GM04503 (cell line): Measurements from ENCODE around the gene REV3L.
"Not testable (repeated sequence)": the region's sequence is repeated elsewhere in the genome, so short reads cannot be mapped to it uniquely, and the experiment has no call there.

Experiments
- DNase-seq: peaks from one replicate; pipeline ENCODE4 v3.0.0-alpha.2; 2012; ENCODE audit warnings: low read depth

The REV3L gene

DNA sequence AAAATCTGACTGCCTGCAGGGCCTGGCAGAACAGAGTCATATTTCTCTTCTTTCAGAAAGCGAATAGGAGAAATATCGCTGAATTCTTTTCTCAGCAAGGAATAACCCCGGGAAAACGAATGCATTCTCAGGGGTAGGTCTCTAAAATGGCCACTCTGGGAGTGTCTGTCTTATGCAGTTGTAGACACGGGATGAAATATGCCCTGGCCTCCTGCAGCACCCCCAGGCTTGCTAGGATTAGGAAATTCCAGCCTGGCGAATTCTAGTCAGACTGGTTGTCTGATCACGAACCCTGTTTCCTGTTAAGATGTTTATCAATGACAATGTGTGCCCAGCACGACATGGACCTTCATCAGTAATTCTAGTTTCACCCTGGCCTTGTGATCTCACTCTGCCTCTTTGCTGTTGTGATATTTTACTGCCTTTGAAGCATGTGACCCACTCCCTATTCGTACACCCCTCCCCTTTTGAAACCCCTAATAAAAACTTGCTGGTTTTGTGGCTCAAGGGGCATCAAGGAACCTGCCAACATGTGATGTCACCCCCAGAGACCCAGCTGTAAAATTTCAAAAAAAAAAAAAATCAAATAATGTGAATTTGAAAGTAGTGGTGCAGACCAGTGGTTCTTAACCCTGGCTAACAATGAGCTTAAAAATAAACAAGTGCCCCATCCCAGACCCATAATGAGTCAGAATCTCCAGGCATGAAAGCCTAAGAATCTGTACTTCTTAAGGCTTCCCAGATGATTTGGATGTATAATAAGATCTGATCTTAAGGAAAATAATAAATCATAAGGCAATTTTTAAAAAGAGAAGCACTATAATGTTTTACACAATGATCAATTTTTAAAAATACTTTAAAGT is 181.8 kb downstream of the REV3L start:
- DNase-seq, result not testable (repeated sequence)

- DNase-seq, result no peak
Measured at GRCh38 chr6:111297776-111298175, 185.2 kb downstream of the REV3L start.

GRCh38 chr6:111294374-111294967 is 188.5 kb downstream of the REV3L start:
- DNase-seq, result no peak

DNA sequence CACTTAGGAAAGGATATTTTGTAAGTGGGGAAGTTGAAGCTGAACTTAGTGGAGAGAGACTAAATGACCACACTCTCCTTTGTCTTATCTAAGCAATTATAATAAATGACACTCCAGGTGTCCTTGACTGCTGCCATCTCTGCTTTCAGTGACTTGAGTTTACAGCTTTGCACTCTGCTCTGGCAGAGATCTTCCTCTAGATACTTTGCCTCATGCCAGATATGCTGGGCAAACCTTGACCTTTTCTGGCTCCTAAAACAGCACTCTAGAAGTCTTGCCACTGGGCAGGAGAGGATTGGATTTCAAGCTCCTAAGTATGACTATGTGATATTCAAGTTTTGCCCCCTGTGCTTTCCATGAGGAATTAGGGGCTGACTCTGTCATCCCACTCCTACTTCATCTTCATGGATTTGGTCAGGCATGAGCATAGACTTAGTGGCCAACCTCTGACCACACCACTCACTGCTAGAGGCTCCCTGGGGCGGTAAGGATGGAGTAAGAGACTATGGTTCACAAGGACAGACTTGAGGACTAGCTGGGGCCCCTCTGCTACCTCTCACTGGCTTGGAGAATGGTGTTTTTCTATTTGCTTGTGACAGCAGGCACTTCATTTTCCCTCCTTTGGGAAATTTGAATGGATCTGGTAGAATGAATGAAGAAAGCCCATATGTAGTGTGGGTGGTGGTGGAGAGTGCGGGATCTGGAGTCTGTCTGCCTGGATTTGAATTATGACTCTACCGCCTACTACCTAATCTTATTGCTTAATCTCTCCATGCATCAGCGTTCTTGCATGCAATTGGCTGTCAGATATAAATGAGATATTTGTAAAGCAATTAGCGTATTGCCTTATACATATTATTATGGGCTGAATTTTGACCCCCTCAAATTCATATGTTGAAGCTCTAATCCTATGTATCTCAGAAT is 191.4 kb downstream of the REV3L start:
- DNase-seq, result no peak

- not testable (repeated sequence) for DNase-seq
Measured at GRCh38 chr6:111290689-111291335, 192.2 kb downstream of the REV3L start.

- DNase-seq, result not testable (repeated sequence)
Measured at GRCh38 chr6:111284356-111284755, 198.7 kb downstream of the REV3L start.

DNA sequence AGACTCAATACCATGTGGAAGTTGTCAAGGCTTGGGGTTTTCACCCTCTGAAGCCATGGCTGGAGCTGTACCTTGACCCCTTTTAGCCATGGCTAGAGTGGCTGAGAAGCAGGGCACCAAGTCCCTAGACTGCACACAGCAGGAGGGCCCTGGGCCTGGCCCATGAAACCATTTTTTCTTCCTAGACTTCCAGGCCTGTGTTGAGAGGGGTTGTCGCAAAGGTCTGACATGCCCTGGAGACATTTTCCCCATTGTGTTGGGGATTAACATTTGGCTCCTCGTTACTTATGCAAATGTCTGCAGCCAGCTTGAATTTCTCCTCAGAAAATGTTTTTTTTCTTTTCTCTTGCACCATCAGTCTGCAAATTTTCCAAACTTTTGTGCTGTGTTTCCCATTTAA is 199.3 kb downstream of the REV3L start:
- no peak for DNase-seq

DNA sequence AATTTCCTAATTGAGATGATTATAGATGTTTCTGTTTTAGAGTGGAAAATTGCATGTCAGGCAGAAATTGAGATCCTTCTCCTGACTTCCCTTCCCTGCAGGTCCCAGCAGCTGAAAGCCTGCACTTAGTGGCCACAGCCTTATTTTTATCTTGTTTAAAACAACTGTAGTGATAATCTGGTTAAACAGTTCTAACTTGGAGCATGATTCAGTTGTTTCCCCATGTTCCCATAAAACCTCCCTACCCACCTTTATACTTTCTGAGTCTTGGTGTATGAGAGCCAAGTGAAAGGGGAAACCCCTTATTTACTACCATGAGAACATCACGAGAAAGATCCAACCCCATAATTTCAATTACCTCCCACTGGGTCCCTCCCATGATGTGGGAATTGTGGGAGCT is 200.5 kb downstream of the REV3L start:
- DNase-seq, result no peak

DNA sequence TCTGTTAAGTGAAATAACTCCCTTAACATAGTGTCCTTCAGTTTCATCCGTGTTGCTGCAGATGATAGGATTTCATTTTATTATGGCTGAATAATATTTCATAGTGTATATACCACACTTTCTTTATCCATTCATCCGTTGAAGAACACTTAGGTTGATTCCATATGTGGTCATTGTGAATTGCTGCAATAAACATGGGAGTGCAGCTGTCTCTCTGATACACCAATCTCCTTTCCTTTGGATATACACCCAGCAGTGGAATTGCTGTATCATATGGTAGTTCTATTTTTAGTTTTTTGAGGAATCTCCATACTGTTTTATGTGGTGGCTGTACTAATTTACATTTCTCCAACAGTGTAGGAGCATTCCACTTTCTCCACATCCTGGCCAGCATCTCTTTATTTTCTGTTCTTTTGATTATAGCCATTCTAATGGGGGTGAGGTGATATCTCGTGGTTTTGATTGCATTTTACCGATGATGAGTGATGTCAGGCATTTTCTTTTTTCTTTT is 202.5 kb downstream of the REV3L start:
- no peak for DNase-seq

- DNase-seq, result no peak
Measured at GRCh38 chr6:111278731-111279130, 204.3 kb downstream of the REV3L start.

DNA sequence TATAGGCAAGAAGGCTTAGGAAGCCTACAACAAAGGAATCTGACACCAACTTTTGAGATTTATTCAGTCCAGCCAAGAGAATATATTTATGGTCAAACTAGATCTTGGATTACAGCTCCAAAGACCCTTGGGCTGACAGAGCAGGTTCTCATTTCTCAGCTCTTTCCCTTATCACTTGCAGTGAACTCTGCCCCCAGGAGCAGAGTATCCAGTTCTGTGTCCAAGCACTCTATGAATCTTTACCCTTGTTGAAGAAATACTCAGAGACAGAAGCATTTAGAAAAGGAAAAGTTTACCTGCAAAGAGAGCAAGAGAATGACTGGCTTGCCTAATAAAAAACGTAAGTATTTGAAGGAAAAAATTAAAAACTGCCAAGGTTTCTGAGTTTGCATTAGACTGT is 205.2 kb downstream of the REV3L start:
- DNase-seq, result no peak

DNA sequence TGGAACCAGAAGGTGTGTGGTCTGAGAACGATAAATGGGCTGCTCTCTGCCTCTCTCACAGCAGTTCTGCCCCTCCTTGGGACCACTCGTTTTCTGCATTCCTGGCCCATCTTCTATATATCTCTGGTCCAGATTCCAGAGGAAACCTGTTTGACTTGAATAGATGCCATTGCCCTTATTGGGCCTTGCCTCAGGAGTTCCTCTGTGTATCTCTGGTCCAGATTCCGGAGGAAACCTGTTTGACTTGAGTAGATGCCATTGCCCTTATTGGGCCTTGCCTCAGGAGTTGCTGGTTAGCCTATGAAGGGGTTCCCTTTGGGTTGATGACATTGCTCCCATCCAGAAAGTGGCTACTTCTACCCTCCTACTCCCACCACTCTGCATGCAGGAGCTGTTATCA is 206.3 kb downstream of the REV3L start:
- DNase-seq, result no peak

GRCh38 chr6:111276335-111276734 is 206.7 kb downstream of the REV3L start:
- DNase-seq, result no peak

- DNase-seq, result no peak
Measured at GRCh38 chr6:111274593-111275217, 208.3 kb downstream of the REV3L start.

- no peak for DNase-seq
Measured at GRCh38 chr6:111270121-111270520, 212.9 kb downstream of the REV3L start.

GRCh38 chr6:111269401-111269970 is 213.5 kb downstream of the REV3L start:
- DNase-seq, result no peak

DNA sequence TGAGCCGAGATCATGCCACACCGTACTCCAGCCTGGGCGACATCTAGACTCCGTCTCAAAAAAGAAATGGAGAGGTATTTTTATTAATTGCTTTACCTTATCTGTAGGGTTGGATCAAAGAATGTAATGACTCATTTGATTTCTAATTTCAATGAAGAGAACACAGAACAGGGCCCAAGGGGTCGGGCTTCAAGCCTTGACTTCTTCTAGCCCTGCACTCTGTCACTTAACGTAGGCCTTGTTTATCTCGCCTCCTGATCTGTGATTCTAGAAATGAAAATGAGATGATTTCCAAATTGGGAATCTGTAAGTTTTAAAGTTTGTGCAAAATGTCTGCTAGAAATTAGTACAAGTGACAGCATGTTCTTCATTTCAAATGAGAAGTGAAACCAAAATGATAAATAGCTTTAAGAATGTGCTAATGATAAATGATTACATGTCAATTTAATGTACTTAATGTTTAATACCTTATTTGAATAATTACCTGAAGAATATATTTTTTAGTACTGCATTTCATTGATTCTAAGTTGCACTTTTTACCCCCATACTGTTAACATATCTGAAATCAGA is 215.2 kb downstream of the REV3L start:
- DNase-seq, result no peak

DNA sequence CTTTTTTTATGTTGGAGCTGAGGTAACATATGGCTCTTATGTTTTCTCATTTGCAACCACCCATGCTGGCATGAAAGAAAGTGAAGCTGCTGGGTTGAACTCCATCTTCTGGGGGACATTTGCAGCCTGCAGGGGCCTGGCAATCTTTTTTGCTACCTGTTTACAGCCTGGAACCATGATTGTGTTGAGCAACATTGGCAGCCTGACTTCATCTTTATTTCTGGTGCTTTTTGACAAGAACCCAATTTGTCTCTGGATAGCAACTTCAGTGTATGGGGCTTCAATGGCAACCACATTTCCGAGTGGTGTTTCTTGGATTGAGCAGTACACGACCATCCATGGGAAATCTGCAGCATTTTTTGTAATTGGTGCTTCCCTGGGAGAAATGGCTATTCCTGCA is 216.7 kb downstream of the REV3L start:
- DNase-seq, result no peak

DNA sequence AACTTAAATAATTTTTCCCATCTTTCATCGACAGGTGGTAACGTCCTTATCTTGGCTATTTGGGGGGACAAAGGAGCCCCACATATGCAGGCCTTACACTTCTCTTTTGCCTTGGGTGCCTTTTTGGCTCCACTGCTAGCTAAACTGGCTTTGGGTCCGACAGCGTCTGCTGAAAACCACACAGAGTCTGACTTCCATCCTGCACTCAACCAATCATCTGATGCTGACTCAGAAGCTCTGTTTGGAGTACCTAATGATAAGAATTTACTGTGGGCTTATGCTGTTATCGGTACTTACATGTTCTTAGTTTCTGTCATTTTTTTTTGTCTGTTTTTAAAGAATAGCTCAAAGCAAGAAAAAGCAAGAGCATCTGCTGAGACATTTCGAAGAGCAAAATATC is 217.2 kb downstream of the REV3L start:
- DNase-seq, result no peak

- peak; percentile 37 for DNase-seq
Measured at GRCh38 chr6:111263837-111264236, 219.2 kb downstream of the REV3L start.
